IPS-18a (cell line): Measurements from ENCODE around the gene PDP2.

ENCODE experiments used
- H3K27ac ChIP-seq: one replicate; pipeline ENCODE4 v1.5.1; 2013; ENCODE audit warnings: low read length
- H3K27me3 ChIP-seq: one replicate; pipeline ENCODE4 v1.6.1; 2013; ENCODE audit warnings: mild to moderate bottlenecking, low read length; ENCODE audit not compliant: control insufficient read depth, insufficient read depth
- H3K36me3 ChIP-seq: one replicate; pipeline ENCODE4 v1.6.1; 2013; ENCODE audit warnings: low read depth, low read length; ENCODE audit not compliant: control insufficient read depth
- H3K4me1 ChIP-seq: one replicate; pipeline ENCODE4 v1.6.1; 2013; ENCODE audit warnings: low read depth, low read length; ENCODE audit not compliant: control insufficient read depth
- H3K4me3 ChIP-seq: one replicate; pipeline ENCODE4 v1.5.1; 2013; ENCODE audit warnings: low read length
- H3K9ac ChIP-seq: one replicate; pipeline ENCODE4 v1.6.1; 2013; ENCODE audit warnings: mild to moderate bottlenecking, low read length, moderate library complexity
- H3K9me3 ChIP-seq: one replicate; pipeline ENCODE4 v1.6.1; 2013; ENCODE audit warnings: low read depth, low read length; ENCODE audit not compliant: control insufficient read depth

The PDP2 gene

DNA sequence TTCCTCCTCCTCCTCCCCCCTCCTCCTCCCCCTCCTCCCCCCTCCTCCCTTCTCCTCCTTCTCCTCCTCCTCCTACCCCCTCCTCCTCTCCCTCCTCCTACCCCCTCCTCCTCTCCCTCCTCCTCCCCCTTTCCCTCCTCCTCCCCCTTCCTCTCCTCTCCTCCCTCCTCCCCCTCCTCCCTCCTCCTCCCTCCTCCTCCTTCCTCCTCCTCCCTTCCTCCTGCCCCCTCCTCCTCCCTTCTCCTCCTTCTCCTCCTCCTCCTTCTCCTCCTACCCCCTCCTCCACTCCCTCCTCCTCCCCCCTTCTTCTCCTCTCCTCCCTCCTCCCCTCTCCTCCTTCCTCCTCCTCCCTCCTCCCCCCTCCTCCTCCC, 6.6 kb upstream of the PDP2 start:
- Histone ChIP-seq H3K27ac (no peak overlapping the region), H3K9me3 (no peaks in the 10 kb centered on the region), H3K36me3 (no peaks in the 10 kb centered on the region), H3K4me1 (peaks cover 8% of the 10 kb centered on the region), H3K27me3 (peaks cover 4% of the 10 kb centered on the region), H3K4me3 (no peak overlapping the region), H3K9ac (no peak overlapping the region)

- H3K27ac ChIP-seq: no peak overlapping the region
- peaks cover 8% of the 10 kb centered on the region for H3K4me1 ChIP-seq
- no peak overlapping the region for H3K4me3 ChIP-seq
- H3K9me3 ChIP-seq: no peaks in the 10 kb centered on the region
- H3K9ac ChIP-seq: no peak overlapping the region
- no peaks in the 10 kb centered on the region for H3K36me3 ChIP-seq
- peaks cover 4% of the 10 kb centered on the region for H3K27me3 ChIP-seq
Observed at GRCh38 chr16:66874079-66874775, 6.1 kb upstream of the PDP2 start.

GRCh38 chr16:66878067-66878466, 2.2 kb upstream of the PDP2 start:
- Histone ChIP-seq H3K4me3 (no peak overlapping the region), H3K27me3 (peaks cover 7% of the 10 kb centered on the region), H3K4me1 (peaks cover 14% of the 10 kb centered on the region), H3K9me3 (no peaks in the 10 kb centered on the region), H3K36me3 (no peaks in the 10 kb centered on the region), H3K9ac (no peak overlapping the region), H3K27ac (no peak overlapping the region)

DNA sequence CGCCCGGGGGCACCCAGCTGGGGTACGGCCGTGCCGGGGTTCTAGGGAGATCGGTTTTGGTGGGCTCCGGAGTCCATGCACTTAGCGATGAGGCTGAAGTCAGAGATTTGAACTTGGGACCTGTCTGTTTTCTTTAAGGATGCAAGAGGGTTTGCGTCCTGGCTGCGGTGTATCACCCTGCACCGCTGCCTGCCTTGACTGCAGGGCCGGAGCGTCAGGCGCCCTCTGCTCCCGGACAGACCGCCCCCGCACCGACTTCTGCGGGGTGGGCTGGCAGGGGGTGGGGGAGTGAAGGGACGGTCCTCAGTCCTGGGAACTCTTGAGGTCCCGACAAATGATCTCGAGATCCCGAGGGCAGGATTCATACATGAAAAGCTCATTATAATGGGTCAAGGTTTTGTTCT, 701 bp downstream of the PDP2 start:
- peaks cover 9% of the 10 kb centered on the region for H3K4me1 ChIP-seq
- peaks cover 7% of the 10 kb centered on the region for H3K27me3 ChIP-seq
- no peaks in the 10 kb centered on the region for H3K9me3 ChIP-seq
- no peak overlapping the region for H3K27ac ChIP-seq
- H3K9ac ChIP-seq: peak overlapping the region; percentile 51
- peaks cover 19% of the 10 kb centered on the region for H3K36me3 ChIP-seq
- H3K4me3 ChIP-seq: peak overlapping the region; percentile 89

- Histone ChIP-seq H3K4me1 (peaks cover 9% of the 10 kb centered on the region), H3K9ac (no peak overlapping the region), H3K27ac (no peak overlapping the region), H3K9me3 (no peaks in the 10 kb centered on the region), H3K27me3 (peaks cover 7% of the 10 kb centered on the region), H3K4me3 (peak overlapping the region; percentile 89), H3K36me3 (peaks cover 25% of the 10 kb centered on the region)
Observed at GRCh38 chr16:66881560-66881959, 1.2 kb downstream of the PDP2 start.

GRCh38 chr16:66881964-66882508, 1.7 kb downstream of the PDP2 start:
- peaks cover 9% of the 10 kb centered on the region for H3K4me1 ChIP-seq
- peak overlapping the region; percentile 89 for H3K4me3 ChIP-seq
- no peaks in the 10 kb centered on the region for H3K9me3 ChIP-seq
- peaks cover 29% of the 10 kb centered on the region for H3K36me3 ChIP-seq
- no peak overlapping the region for H3K27ac ChIP-seq
- H3K27me3 ChIP-seq: peaks cover 7% of the 10 kb centered on the region
- no peak overlapping the region for H3K9ac ChIP-seq

DNA sequence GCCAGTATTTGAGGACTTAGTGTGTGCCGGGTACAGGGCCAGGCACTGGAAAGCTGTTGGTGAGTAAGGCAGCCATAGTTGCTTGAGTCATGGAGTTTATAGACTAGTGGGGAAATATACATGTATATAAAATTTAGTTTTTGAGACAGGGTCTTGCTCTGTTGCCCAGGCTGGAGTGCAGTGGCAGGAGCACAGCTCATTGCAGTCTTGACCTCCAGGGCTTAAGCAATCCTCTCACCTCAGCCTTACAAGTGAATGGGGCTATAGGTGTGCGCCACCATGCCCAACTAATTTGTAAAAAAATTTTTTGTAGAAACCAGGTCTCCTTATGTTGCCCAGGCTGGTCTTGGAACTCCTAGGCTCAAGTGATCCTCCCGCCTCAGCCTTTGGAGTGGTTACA, 2.4 kb downstream of the PDP2 start:
- H3K4me3 ChIP-seq: no peak overlapping the region
- peaks cover 33% of the 10 kb centered on the region for H3K36me3 ChIP-seq
- peaks cover 7% of the 10 kb centered on the region for H3K27me3 ChIP-seq
- H3K4me1 ChIP-seq: peaks cover 9% of the 10 kb centered on the region
- H3K9ac ChIP-seq: no peak overlapping the region
- H3K9me3 ChIP-seq: no peaks in the 10 kb centered on the region
- H3K27ac ChIP-seq: no peak overlapping the region

- Histone ChIP-seq H3K9ac (no peak overlapping the region), H3K9me3 (no peaks in the 10 kb centered on the region), H3K27me3 (no peaks in the 10 kb centered on the region), H3K4me1 (peaks cover 6% of the 10 kb centered on the region), H3K4me3 (no peak overlapping the region), H3K36me3 (peaks cover 33% of the 10 kb centered on the region), H3K27ac (no peak overlapping the region)
Observed at GRCh38 chr16:66885491-66885890, 5.2 kb downstream of the PDP2 start.

GRCh38 chr16:66886321-66886720, 6.0 kb downstream of the PDP2 start:
- no peak overlapping the region for H3K9ac ChIP-seq
- H3K4me3 ChIP-seq: no peak overlapping the region
- H3K36me3 ChIP-seq: peaks cover 36% of the 10 kb centered on the region
- H3K27me3 ChIP-seq: no peaks in the 10 kb centered on the region
- no peak overlapping the region for H3K27ac ChIP-seq
- peaks cover 6% of the 10 kb centered on the region for H3K4me1 ChIP-seq
- H3K9me3 ChIP-seq: no peaks in the 10 kb centered on the region

DNA sequence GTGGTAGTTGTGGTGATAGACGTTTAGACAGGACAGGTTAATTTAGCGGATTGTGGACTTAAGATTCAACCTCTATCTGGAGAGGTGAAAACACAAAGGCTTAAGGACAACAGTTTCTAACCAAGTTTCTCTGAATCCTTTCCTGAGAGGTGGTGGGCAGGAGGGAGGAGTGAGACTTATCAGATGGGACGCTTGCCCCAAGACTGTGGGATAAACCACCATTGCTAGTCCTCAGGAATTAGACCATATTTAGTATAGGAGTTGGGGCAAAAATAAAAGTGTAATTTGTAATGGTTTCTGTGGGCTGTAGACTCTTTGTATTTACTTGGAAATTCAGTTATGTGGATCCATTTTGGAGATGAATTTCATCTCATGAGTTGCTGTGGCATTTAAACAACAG, 6.6 kb downstream of the PDP2 start:
- Histone ChIP-seq H3K4me1 (peaks cover under 1% of the 10 kb centered on the region), H3K36me3 (peaks cover 37% of the 10 kb centered on the region), H3K27ac (no peak overlapping the region), H3K4me3 (no peak overlapping the region), H3K27me3 (no peaks in the 10 kb centered on the region), H3K9me3 (no peaks in the 10 kb centered on the region), H3K9ac (no peak overlapping the region)

DNA sequence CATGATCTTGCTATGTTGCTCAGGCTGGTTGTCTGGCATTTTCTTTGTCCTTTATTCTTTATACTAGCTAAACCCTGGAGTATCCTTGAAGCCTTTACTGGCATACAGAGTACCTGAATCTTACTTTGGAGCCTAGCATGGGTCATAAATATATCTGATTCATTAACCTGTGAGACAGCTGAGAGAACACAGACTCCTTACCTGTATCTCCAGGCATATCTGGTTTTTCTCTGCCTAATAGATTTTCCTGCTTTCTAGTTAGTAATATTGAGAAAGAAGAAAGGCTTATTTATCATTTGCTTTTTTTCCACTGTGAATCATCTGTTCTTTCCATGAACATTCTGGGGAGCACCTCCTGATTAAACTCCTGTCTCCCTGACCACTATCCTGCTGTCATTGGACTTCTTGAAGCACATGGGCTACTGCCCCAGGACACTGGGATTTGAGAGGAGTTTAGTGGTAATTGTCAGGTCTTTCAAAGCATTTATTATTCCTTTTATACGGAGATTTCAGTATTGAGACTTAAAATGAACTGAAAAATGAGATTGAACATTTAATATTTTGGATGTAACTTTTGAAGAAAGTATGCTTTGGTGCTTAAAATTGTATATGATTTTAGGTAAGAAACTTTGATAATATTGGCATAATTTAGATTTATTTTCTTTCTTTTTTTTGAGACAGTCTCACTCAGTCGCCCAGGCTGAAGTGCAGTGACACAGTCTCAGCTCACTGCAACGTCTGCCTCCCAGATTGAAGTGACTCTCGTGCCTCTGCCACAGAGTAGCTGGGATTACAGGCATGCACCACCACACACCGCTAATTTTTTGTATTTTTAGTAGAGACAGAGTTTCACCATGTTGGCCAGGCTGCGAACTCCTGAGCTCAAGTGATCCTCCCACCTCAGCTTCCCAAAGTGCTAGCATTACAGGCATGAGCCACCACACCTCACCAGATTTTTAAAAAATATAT, 8.6 kb downstream of the PDP2 start:
- H3K27me3 ChIP-seq: no peaks in the 10 kb centered on the region
- H3K27ac ChIP-seq: no peak overlapping the region
- no peaks in the 10 kb centered on the region for H3K9me3 ChIP-seq
- H3K4me3 ChIP-seq: no peak overlapping the region
- H3K9ac ChIP-seq: no peak overlapping the region
- H3K4me1 ChIP-seq: no peaks in the 10 kb centered on the region
- peaks cover 37% of the 10 kb centered on the region for H3K36me3 ChIP-seq
